SJSA1 (cell line): Measurements from ENCODE around the gene SPOCK3. TPM values are rescaled to one million over a fixed set of nuclear protein-coding genes. Genes with fewer than 3 reads are reported as not detected.

ENCODE experiments used
- DNase-seq, 2 experiments: peaks; one replicate each; pipeline ENCODE4 v3.0.0-alpha.2; 2015 to 2020; ENCODE audit warnings: low spot score in 2 of 2, low read depth in 1 of 2
- H3K27ac ChIP-seq: fragments of 250-450 bp; sonication (Bioruptor Pico); 2 replicates; pipeline ENCODE4 v1.5.1; 2020; ENCODE audit warnings: mild to moderate bottlenecking, moderate library complexity
- H3K27me3 ChIP-seq: fragments of 250-450 bp; sonication (Bioruptor Pico); replicated peaks from 2 replicates; pipeline ENCODE4 v1.5.1; 2020; ENCODE audit warnings: mild to moderate bottlenecking, moderate library complexity
- H3K36me3 ChIP-seq: fragments of 250-450 bp; sonication (Bioruptor Pico); 2 replicates; pipeline ENCODE4 v1.5.1; 2020; ENCODE audit warnings: mild to moderate bottlenecking
- H3K4me1 ChIP-seq: fragments of 250-450 bp; sonication (Bioruptor Pico); replicated peaks from 2 replicates; pipeline ENCODE4 v1.6.1; 2021; ENCODE audit warnings: mild to moderate bottlenecking
- H3K4me3 ChIP-seq: fragments of 250-450 bp; sonication (Bioruptor Pico); 2 replicates; pipeline ENCODE4 v1.5.1; 2020; ENCODE audit warnings: mild to moderate bottlenecking
- H3K9me3 ChIP-seq: fragments of 250-450 bp; sonication (Bioruptor Pico); replicated peaks from 2 replicates; pipeline ENCODE4 v1.5.1; 2020; ENCODE audit warnings: mild to moderate bottlenecking
- total RNA-seq: library from RNA; depleted of rRNA; stranded (reverse); fragments of >200 nt; shearing (Covaris generic); gene quantifications from 2 replicates; pipeline ENCODE4 v1.2.3, GENCODE V29; 2014

The SPOCK3 gene
- total RNA-seq, 1 experiment from 2014 or later = not detected

DNA sequence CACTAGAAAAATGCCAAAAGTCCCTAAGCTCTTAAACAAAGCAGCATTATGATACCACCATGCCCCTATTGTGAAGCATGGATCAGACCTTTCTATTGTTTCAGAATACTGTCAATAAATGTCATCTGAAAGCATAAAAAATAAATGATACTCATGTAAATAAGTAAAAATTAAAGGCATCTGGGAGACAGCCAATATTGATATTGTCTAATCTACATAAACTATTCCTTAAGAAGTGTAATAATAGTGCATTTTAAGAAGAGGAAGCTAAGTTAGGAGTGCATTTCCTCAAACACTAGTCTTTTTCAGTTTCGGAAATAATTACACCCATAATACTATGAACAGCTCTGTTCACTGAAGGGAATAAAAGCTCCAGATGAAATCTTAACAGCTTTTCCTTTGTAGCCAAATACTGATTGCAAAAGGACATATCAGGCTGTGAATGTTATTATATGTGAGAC lies 181.6 kb downstream of the SPOCK3 start:
- H3K9me3 ChIP-seq = no peaks in the 10 kb centered on the region
- no peak overlapping the region for H3K4me3 ChIP-seq
- H3K36me3 ChIP-seq = no peaks in the 10 kb centered on the region
- DNase-seq = no peak
- H3K27ac ChIP-seq = no peak overlapping the region
- no peaks in the 10 kb centered on the region for H3K4me1 ChIP-seq
- H3K27me3 ChIP-seq = no peaks in the 10 kb centered on the region

DNA sequence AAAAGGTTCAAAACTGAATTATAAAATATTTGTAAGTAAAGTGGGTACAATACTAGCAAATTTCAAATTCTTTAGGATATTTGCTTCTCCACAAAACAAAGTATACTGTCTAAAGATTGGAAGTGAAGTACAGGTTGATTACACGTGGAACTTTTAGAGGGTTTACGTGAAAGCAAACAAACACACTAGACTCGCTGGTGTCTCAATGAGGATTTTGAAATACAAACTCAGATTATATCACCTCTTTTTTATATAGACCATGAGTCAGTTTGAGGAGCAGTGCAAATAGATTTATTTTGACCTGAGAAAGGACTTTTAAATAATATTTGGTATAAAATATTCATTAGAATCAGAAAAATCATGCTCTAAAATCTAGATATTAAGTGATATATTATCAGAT lies 185.0 kb downstream of the SPOCK3 start:
- Histone ChIP-seq H3K36me3 (no peaks in the 10 kb centered on the region), H3K27ac (no peak overlapping the region)
- no peak for DNase-seq

DNA sequence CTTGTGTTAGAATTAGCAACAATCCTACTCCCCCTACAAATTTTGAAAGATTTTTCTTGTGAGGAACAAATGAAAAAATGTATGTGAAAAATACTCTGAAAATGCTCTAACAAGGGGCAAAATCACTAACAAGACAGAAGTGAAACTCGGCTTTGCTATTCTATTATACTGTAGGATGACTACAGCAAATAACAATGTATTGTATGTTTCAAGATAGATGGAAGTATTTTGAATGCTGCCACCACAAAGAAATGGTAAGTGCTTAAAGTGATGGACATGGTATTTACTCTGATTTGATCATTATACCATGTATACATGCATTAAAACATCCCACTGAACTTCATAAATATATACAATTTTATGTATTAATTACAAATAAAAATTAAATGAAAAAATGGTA lies 192.8 kb downstream of the SPOCK3 start:
- Histone ChIP-seq H3K4me1 (no peaks in the 10 kb centered on the region), H3K27me3 (no peaks in the 10 kb centered on the region; the same call in 1 of the 2 replicates), H3K9me3 (no peaks in the 10 kb centered on the region), H3K4me3 (no peak overlapping the region), H3K27ac (no peak overlapping the region), H3K36me3 (no peaks in the 10 kb centered on the region)
- no peak for DNase-seq

More for the DNA sequence above, 185.0 kb downstream of the SPOCK3 start:
- H3K27me3 ChIP-seq = no peaks in the 10 kb centered on the region; the same call in 1 of the 2 replicates
- no peaks in the 10 kb centered on the region for H3K9me3 ChIP-seq
- H3K4me3 ChIP-seq = no peak overlapping the region
- no peaks in the 10 kb centered on the region for H3K4me1 ChIP-seq

DNA sequence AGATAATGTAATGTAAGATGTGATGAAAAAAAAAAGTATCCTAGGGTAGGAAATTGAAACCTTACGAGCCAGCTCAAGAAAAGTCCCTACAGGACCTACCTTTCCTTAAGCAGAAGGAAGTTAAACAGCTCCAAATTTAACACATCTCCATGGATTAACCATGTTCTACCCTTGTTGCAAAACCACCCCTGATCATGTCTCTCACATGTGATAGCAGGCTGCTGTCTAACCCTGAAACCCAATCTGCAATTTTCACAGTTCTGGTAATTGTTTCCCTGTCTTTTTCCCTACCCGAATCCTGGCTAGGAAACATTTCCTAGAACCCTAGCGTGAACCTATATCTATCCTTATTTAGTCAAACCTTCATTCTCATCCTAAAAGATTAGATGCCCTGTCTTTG lies 198.9 kb downstream of the SPOCK3 start:
- no peaks in the 10 kb centered on the region for H3K4me1 ChIP-seq
- H3K27me3 ChIP-seq = peaks cover 4% of the 10 kb centered on the region
- H3K9me3 ChIP-seq = no peaks in the 10 kb centered on the region
- DNase-seq = no peak
- no peaks in the 10 kb centered on the region for H3K36me3 ChIP-seq
- H3K27ac ChIP-seq = no peak overlapping the region
- H3K4me3 ChIP-seq = no peak overlapping the region

DNA sequence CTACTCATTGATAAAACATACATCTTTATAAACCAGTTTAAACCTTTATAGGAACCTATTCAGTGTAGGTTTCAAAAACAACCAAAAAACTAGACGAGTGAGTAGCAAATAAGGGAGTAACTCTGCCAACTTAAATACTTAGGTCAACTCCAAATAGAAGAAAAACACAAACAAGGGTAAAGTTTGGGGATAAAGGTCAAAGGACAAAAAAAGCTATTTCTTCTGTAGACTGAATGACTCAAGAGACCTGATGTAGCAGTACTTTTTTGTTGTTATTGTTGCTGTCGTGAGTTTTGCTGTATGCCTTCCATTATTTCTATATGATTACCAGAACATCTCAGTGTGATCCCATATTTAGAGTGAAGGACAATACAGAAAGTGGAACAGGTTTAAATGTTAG lies 199.3 kb downstream of the SPOCK3 start:
- Histone ChIP-seq H3K4me1 (no peaks in the 10 kb centered on the region), H3K36me3 (no peaks in the 10 kb centered on the region), H3K27ac (no peak overlapping the region), H3K4me3 (no peak overlapping the region), H3K9me3 (no peaks in the 10 kb centered on the region), H3K27me3 (peaks cover 4% of the 10 kb centered on the region)
- no peak for DNase-seq

DNA sequence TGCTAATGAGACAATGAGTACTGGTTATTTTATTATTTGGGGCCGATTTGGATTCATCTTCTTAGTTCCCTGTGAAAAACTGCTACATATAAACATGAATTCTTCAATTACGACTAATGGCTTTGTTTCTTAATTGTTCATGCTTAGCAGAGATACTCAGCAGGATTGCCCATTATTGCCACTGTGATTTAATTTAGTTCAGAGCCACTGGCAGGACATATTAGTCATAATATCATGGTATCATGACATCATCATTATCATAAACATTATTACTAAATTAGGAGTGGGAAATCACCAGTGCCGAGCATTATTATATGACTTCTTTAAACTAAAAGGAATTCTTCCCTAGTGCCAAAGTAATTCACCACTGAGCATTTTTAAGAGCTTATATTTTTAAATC lies 201.4 kb downstream of the SPOCK3 start:
- Histone ChIP-seq H3K27ac (no peak overlapping the region), H3K4me3 (no peak overlapping the region), H3K27me3 (peaks cover 4% of the 10 kb centered on the region), H3K36me3 (no peaks in the 10 kb centered on the region), H3K4me1 (no peaks in the 10 kb centered on the region), H3K9me3 (no peaks in the 10 kb centered on the region)
- no peak for DNase-seq

DNA sequence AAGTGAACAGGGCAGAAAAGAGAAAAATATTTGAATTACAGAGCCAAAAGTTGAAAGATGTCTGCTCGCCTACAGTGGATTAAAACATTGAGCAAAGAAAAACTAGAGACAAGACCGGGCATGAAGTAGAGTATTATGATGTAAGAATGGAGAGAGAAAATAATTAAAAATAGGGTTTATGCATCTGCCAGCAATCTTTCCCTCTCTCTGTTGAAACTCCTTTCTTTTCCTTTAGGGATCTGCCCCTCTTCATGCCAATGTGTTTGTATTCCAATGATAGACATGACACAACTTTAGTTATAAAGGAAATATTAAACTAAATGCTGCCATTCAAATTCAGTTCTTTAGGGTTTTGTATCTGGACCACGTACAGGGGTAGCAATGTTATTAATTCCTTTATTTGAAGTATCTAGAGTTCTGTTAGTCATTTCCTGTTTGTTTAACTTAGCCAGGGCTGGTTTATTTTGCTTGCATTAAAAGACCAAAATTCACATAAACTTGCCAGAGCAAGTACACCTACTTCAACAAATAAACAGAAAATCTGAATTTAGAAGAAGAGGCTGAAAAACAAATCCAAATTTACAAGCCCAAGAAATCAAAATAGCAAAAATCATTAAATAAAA lies 202.6 kb downstream of the SPOCK3 start:
- DNase-seq = no peak
- Histone ChIP-seq H3K4me1 (no peaks in the 10 kb centered on the region), H3K4me3 (no peak overlapping the region), H3K36me3 (no peaks in the 10 kb centered on the region), H3K27ac (no peak overlapping the region), H3K27me3 (peaks cover 4% of the 10 kb centered on the region), H3K9me3 (no peaks in the 10 kb centered on the region)

DNA sequence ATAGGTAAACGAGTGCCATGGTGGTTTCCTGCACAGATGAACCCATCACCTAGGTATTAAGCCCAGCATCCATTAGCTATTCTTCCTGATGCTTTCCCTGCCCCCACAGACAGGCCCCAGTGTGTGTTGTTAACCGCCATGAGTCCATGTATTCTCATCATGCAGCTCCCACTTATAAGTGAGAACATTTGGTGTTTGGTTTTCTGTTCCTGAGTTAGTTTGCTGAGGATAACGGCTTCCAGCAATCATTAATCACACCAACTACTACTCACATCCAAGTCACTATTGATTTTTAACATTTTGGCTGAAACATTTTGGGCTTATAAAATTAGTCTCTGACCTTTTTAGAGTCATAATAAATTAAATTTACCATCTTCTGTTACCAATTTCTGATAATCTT lies 205.3 kb downstream of the SPOCK3 start:
- Histone ChIP-seq H3K36me3 (no peaks in the 10 kb centered on the region), H3K27me3 (peaks cover 4% of the 10 kb centered on the region), H3K4me3 (no peak overlapping the region), H3K9me3 (no peaks in the 10 kb centered on the region), H3K27ac (no peak overlapping the region), H3K4me1 (no peaks in the 10 kb centered on the region)
- DNase-seq = no peak

DNA sequence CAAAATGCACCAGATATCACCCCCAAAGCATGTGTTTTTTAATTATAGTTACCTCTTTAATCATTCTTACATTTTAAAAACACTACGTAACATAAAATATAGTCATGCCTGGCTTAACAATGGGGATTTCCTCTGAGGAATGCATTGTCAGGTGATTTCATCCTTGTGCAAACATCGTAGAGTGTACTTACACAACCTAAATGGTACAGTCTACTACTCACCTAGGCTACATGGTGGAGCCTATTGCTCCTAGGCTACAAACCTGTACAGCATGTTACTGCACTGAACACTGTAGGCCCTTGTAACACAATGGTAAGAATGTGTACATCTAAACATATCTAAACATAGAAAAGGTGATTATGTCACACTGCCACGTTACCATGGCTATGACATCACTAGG lies 208.6 kb downstream of the SPOCK3 start:
- H3K9me3 ChIP-seq = no peaks in the 10 kb centered on the region
- no peak overlapping the region for H3K27ac ChIP-seq
- H3K4me1 ChIP-seq = no peaks in the 10 kb centered on the region
- DNase-seq = no peak
- no peak overlapping the region for H3K4me3 ChIP-seq
- H3K27me3 ChIP-seq = peaks cover 1% of the 10 kb centered on the region; the same call in 1 of the 2 replicates
- no peaks in the 10 kb centered on the region for H3K36me3 ChIP-seq

DNA sequence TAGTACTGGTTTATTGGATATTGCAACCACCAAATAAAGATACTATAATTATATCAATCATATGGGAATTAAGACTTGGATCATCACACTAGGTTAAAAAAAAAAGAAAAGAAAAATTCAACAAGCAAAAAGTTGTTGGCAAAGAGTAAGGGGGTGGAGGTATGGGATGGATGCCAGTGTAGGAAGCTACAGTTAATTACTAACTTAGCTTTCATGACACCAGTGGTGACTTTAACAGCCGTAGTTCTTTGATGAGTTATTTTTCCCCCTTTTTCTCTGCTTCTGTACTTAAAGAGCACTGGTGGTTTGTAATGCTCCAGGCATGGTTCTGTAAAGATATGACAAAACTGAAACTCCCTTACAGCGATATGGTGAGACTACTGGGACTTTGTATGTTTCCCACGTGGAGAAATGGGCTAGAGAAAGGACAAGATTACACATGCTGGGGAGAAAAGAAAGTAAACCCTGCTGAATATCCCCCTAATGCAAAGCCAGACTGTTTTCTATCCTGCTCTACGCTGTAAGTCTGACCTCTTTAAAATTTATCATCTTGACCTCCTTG lies 210.8 kb downstream of the SPOCK3 start:
- no peak overlapping the region for H3K4me3 ChIP-seq
- no peak for DNase-seq

DNA sequence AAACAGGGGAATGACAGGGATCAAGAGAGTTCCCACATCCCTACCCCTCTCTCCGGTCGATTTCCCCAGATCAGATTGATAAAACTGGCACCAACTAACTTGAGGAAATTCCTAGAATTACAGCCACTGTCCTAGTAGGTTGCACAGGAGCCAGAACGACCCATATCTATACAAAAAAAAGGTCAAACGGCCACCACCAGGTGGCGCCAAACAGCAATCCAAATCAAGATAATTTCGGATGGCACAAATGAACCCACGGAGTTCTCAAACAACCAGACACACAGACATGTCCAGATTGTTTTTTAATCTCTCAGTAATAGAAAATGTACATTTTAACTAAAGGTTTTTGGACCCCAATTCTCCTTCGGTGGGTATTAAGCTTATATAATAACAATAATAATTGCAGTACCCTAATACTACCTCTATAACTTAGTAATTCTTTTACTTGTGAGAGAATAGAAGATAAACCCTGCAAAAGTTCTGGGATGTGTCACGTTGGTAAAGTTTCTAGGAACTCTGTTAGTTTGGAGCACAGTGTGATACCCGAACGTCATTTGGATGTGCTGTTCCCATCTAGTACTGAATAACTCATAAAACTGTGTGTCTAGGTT lies 212.6 kb downstream of the SPOCK3 start:
- Histone ChIP-seq H3K27ac (no peak overlapping the region), H3K36me3 (no peaks in the 10 kb centered on the region), H3K4me3 (no peak overlapping the region), H3K27me3 (no peaks in the 10 kb centered on the region), H3K4me1 (no peaks in the 10 kb centered on the region), H3K9me3 (no peaks in the 10 kb centered on the region)
- DNase-seq = peak; percentile 42 to 52

More for the DNA sequence above, 210.8 kb downstream of the SPOCK3 start:
- H3K27me3 ChIP-seq = no peaks in the 10 kb centered on the region
- no peaks in the 10 kb centered on the region for H3K4me1 ChIP-seq
- no peak overlapping the region for H3K27ac ChIP-seq
- no peaks in the 10 kb centered on the region for H3K36me3 ChIP-seq
- H3K9me3 ChIP-seq = no peaks in the 10 kb centered on the region

DNA sequence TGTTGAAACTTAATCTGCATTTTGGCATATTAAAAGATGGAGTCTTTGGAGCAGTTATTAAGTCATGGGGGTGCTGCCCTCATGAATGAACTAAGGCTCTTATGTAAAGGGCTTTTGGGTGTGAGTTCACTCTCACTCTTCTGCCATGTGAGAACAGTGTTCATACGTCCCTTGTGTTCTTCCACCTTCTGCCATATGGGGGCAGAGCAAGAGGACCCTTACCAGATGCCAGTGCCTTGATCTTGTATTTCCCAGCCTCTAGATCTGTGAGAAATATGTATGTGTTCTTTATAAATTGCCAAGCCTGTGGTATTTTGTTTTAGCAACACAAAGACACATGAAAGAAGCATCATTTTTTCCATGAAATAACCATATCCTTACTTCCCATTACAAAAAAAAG lies 213.9 kb downstream of the SPOCK3 start:
- Histone ChIP-seq H3K27me3 (no peaks in the 10 kb centered on the region), H3K36me3 (no peaks in the 10 kb centered on the region), H3K9me3 (no peaks in the 10 kb centered on the region), H3K4me3 (no peak overlapping the region), H3K27ac (no peak overlapping the region), H3K4me1 (no peaks in the 10 kb centered on the region)
- DNase-seq = no peak

DNA sequence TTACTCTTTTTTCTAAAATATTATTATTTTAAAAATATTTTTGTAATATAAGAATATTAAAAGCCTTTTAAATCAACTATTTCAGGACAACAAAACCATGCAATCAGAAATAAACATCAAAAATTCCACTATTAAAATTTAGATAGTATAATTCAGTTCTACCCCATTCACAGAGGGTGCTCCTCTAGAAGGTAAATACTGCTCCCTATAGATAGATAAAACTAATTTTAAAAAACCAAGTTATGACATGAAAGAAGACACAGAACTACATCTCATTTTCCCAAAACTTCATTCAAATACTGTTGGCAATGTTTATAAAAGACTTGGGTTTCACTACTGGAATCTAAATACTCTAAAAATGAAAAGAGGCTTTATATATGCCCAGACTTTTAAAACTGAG lies 219.3 kb downstream of the SPOCK3 start:
- H3K4me3 ChIP-seq = no peak overlapping the region
- H3K4me1 ChIP-seq = no peaks in the 10 kb centered on the region
- H3K27me3 ChIP-seq = no peaks in the 10 kb centered on the region
- no peaks in the 10 kb centered on the region for H3K9me3 ChIP-seq
- DNase-seq = no peak
- H3K27ac ChIP-seq = no peak overlapping the region
- H3K36me3 ChIP-seq = no peaks in the 10 kb centered on the region

DNA sequence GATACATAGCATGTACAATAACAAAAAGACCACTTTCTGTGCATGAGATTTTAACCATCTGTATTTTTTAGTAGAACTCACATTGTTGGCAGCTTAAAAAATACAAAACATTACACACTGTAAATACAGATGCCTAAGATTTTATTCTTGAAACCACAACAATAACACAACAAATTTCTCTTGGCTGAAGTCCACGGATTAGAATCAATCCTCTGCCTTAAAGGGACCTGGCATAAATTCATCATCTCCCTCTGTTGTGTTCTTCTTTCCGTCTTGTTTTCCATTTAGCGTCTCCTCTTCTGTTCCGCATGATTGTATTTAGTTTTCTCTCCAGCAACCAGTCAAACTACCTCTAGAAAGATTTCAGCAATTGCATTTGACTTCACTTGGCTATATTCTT lies 231.0 kb downstream of the SPOCK3 start:
- no peak for DNase-seq
- Histone ChIP-seq H3K9me3 (no peaks in the 10 kb centered on the region), H3K4me1 (no peaks in the 10 kb centered on the region), H3K4me3 (no peak overlapping the region), H3K27ac (no peak overlapping the region), H3K27me3 (no peaks in the 10 kb centered on the region), H3K36me3 (no peaks in the 10 kb centered on the region)
